Measurements from ENCODE around the gene ARF6.

DNA sequence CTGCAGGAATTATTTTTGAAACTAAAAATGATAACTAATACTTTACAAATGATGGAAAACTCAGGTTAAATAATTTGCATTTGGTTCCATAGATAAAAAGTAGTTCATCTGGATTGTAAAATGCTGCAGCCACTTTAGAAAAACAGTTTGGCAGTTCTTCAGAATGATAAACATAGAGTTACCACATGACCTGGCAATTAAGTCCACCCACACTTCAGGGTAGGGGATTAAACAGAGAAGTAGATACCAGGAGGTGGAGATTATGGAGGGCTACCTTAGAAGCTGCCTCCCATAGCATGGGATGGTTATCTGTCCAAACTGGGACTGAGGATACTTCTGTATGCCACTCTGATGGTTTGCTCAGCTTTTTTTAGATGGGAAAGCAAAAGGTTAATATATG is 22.2 kb downstream of the ARF6 start:
- TF ChIP-seq ZNF274 (IDR thresholded peaks at IDR 0.05; ENCODE audit: low read depth, low read length) (no peak), YY1 (IDR thresholded peaks at IDR 0.05; ENCODE audit: insufficient read depth, insufficient read length) (no peak), SUZ12 (IDR thresholded peaks at IDR 0.05; ENCODE audit: extremely low read depth, insufficient read depth, insufficient read length) (no peak)

Data from NT2/D1 (cell line).